ENCODE measurements around the gene SLC35F3. TPM values are rescaled to one million over a fixed set of nuclear protein-coding genes. Genes with fewer than 3 reads are reported as not detected.

SLC35F3 gene
- total RNA-seq, 2 donors from 2014 or later = not detected

DNA sequence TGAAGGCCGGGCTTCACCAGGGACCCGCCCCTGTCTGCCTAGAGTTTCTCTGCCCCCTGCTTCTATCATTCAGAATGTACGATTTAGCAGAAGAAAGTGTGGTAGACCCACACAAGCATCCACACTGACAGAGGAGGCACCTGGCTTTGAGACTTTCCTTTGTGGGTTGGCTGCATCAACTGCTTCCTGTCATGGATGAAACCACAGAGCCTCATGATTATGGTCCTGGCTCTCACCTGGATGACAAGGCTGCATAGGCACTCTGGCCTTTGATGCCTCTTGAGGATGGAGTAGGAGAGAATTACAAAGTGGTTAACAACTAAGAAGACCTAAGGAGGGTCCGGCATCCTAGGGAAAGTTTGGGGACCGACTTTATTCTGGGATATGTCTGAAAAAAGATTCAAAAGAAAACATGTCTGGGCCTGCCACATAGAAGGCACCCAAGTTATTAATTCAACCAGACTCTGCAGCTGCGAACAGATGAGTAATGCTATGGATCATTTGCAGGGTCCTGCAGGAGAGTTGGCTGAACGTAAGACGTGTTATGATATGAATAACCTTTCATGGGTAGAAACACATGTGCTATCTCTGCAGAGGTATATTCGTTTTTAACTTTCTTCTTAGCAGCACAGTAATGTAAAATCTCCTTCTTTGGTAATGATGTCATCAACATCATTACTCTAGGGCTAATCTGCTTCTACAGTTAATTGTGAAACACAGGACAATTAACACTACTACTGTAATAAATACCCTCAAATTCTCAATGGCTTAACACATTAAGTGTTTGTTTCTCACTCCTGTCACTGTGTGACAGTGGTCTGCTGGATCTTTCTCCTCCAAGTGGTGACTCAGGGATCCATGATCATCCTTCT, 136.2 kb downstream of the SLC35F3 start:
- H3K27ac ChIP-seq = no peak overlapping the region
- H3K4me1 ChIP-seq = no peaks in the 10 kb centered on the region
- TF ChIP-seq, protein P1, sequence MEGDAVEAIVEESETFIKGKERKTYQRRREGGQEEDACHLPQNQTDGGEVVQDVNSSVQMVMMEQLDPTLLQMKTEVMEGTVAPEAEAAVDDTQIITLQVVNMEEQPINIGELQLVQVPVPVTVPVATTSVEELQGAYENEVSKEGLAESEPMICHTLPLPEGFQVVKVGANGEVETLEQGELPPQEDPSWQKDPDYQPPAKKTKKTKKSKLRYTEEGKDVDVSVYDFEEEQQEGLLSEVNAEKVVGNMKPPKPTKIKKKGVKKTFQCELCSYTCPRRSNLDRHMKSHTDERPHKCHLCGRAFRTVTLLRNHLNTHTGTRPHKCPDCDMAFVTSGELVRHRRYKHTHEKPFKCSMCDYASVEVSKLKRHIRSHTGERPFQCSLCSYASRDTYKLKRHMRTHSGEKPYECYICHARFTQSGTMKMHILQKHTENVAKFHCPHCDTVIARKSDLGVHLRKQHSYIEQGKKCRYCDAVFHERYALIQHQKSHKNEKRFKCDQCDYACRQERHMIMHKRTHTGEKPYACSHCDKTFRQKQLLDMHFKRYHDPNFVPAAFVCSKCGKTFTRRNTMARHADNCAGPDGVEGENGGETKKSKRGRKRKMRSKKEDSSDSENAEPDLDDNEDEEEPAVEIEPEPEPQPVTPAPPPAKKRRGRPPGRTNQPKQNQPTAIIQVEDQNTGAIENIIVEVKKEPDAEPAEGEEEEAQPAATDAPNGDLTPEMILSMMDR (IDR thresholded peaks at IDR 0.05) = no peak
- H3K4me3 ChIP-seq = no peak overlapping the region
- no peak for DNase-seq (ENCODE audit: low spot score)
- no peaks in the 10 kb centered on the region for H3K9me3 ChIP-seq
- H3K36me3 ChIP-seq = no peaks in the 10 kb centered on the region
- H3K27me3 ChIP-seq = no peaks in the 10 kb centered on the region

DNA sequence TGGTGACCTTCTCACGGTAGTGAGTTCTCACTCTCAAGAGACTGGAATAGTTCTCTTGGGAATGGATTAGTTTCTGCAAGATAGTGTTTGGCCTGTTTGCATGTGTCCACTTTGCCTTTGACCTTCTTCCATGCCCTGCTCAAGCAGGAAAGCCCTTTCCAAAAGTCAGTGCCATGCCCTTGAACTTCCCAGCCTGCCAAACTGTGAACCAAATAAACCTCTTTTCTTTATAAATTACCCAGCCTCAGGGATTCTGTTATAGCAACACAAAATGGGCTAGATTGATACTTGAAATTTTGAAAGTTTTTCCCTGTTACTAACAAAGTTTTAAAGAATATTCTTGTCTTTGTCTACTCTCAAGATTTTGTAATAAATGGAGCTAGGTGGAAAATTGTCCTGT, 139.6 kb downstream of the SLC35F3 start:
- no peaks in the 10 kb centered on the region for H3K4me1 ChIP-seq
- H3K27ac ChIP-seq = no peak overlapping the region
- DNase-seq (ENCODE audit: low spot score) = no peak
- no peaks in the 10 kb centered on the region for H3K36me3 ChIP-seq
- TF ChIP-seq, protein P1 (IDR thresholded peaks at IDR 0.05) = no peak
- no peak overlapping the region for H3K4me3 ChIP-seq
- H3K27me3 ChIP-seq = no peaks in the 10 kb centered on the region
- peaks cover 0 to 19% of the 10 kb centered on the region in 2 donors for H3K9me3 ChIP-seq

DNA sequence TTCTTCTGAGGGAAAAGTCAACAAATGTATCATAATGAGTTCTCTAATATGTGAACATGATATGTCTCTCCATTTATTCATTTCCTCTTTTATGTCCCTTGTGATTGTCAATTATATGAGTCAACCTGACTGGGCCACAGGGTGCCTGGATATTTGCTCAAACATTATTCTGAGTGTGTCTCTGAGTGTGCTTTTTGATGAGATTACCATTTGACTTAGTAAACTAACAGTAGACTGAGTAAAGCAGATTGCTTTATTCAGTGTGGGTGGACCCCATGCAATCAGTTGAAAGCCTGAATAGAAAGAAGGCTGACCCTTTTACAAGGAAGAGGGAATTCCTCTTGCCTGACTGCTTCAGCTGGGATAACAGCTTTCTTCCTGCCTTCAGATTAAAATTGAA, 142.6 kb downstream of the SLC35F3 start:
- peaks cover 0 to 27% of the 10 kb centered on the region in 2 donors for H3K9me3 ChIP-seq
- TF ChIP-seq, protein P1 (IDR thresholded peaks at IDR 0.05) = no peak
- no peaks in the 10 kb centered on the region for H3K36me3 ChIP-seq
- DNase-seq (ENCODE audit: low spot score) = no peak
- H3K27me3 ChIP-seq = no peaks in the 10 kb centered on the region
- no peak overlapping the region for H3K4me3 ChIP-seq
- H3K27ac ChIP-seq = no peak overlapping the region
- no peaks in the 10 kb centered on the region for H3K4me1 ChIP-seq

DNA sequence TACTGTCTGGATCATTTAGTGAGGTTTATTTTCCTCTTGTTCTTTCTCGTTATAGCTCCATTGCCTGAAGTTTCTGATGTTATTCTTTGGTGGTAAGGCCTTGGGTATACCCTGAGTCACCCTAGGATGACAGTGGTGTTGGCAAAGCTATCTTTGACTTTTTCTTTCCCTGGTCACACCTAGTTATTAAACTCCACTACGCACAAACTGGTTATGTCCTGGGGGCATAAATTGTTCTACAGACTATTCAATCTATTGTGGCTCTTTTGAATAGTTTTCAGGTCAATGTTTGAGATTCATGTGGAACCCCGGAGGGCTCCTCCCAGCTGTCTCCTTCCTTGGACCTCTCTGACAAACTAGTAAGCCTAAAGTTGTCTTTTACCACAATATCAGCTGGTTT, 157.7 kb downstream of the SLC35F3 start:
- H3K4me1 ChIP-seq = no peaks in the 10 kb centered on the region
- H3K9me3 ChIP-seq = peaks cover 0 to 10% of the 10 kb centered on the region in 2 donors
- DNase-seq (ENCODE audit: low spot score) = no peak
- H3K27me3 ChIP-seq = no peaks in the 10 kb centered on the region
- H3K27ac ChIP-seq = no peak overlapping the region
- no peaks in the 10 kb centered on the region for H3K36me3 ChIP-seq
- TF ChIP-seq, protein P1 (IDR thresholded peaks at IDR 0.05) = no peak
- H3K4me3 ChIP-seq = no peak overlapping the region

DNA sequence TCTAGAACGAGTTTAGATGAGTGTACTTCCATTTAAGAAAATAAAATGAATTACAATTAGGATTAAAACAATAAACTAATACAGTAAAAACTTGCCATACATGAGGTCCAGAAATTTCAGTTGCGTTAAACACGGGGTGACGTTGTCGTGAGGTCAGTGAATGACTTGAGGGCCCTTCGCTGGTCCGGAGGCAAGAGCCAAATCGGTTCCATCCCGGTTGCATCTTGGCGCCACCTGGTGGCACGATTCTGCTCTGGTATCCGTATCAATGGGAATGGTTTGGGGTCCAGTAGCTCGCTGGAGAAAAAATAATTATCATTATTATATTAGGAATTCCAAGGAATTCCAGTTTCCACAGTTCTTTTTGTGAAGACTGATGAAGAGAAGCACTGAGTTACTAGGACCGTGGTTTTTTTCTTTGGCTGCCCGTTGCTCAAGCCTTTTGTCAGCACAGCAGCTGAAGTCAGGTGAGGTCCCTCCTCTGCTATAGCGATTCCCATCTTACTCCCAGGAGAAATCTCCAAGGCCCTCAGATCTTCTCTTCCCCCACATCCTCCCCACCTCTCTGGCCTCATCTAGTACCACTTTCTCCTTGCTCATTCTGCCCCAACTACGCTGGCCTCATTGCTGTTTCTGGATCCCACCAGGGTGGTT, 161.4 kb downstream of the SLC35F3 start:
- DNase-seq (ENCODE audit: low spot score) = peak; percentile 76
- H3K27me3 ChIP-seq = no peaks in the 10 kb centered on the region
- peaks cover 0 to 10% of the 10 kb centered on the region in 2 donors for H3K9me3 ChIP-seq
- H3K36me3 ChIP-seq = no peaks in the 10 kb centered on the region
- no peak overlapping the region for H3K27ac ChIP-seq
- TF ChIP-seq, protein P1 (IDR thresholded peaks at IDR 0.05) = peak; percentile 64 to 80
- no peak overlapping the region for H3K4me3 ChIP-seq
- no peaks in the 10 kb centered on the region for H3K4me1 ChIP-seq

Data from right atrium auricular region (tissue), 2 donors.